NCI-H146 treated with DMSO at 0.1 percent for 48 hours (cell line): ENCODE measurements around the gene TNFAIP2.
"Not testable (repeated sequence)": the region's sequence is repeated elsewhere in the genome, so short reads cannot be mapped to it uniquely, and the experiment has no call there.

ENCODE experiments used
- DNase-seq: peaks from one replicate; lab custom pipeline; 2025; ENCODE audit not compliant: unreplicated experiment; lab: John Stamatoyannopoulos, UW

TNFAIP2 gene

DNA sequence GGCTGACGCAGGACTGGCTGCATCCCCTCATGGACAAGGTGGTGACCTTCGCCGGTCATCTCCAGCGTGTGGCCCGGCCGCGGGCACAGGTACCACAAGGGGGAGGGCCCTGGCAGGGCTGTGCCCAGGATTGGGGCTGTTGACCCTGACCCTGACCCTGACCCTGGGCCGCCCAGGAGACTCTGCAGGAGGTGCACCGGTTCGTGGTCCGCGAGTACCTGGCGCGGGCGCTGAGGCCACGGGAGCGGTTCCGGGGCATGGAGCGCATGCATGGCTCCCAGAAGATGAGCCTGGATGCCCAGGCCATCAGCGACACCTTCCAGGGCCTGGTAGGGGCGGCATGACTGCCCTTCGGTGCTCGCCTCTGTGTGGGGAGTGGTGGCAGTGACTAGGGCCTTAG, 15.8 kb upstream of the TNFAIP2 start:
- no peak for DNase-seq

DNA sequence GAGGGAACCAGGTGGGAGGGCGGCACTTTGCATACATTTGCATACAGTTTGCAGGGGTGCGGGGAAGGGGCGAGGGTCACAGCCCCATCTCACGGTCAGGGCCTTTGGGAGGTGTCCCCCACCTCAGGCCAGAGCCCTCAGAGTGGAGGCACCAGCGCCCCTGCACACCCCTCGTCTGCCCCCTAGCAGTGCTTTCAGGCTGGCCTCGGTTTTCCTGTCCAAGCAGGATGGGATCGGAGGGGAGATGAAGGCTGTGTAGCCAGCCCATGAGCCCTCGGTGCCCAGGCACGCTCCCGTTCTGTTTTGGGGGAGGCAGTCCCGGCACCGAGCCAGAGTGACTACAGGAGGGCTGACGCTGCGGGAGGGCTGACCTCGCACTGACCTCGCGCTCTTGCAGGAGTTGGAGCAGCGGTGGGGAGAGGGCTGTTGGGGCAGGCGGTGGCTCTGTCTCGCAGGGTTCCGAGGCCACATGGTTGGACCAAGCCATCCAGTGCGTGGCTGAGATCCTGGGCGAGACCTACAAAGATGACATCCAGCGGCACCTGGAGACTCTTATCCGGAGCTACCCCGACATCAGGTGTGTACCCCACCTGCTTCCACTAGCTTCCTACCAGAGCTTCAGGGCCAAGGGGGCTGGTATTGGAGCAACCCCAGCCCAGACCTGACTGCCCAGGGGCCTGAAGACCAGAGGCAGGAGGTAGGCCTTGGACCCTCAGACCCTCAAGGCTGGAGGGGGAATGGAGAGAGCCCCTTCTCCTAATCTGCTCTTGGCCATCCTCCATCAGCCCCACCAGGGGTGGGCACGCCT, 15.1 kb upstream of the TNFAIP2 start:
- no peak for DNase-seq

DNA sequence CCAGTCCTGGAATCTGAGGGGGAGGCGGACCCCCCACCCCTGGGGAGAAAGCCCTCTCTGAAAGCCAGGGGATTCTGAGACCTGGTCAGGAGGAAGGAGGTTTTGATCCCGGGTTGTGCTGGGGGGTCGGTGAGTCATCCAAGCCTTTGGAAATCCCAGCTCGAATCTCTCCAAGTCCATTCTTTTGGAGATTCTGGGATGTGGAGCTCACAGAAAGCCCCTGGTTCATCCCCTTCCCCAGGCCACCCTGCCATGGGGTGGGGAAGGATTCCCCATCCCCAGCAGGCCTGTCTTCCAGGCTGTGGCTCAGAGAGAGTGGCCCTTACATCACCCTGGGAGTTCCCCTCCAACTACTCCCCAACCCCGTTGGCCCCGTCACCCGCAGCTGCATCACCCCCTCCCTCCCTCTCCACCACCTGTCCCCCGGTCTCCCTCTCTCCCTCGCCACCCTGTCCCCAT, 14.5 kb upstream of the TNFAIP2 start:
- DNase-seq: no peak

DNA sequence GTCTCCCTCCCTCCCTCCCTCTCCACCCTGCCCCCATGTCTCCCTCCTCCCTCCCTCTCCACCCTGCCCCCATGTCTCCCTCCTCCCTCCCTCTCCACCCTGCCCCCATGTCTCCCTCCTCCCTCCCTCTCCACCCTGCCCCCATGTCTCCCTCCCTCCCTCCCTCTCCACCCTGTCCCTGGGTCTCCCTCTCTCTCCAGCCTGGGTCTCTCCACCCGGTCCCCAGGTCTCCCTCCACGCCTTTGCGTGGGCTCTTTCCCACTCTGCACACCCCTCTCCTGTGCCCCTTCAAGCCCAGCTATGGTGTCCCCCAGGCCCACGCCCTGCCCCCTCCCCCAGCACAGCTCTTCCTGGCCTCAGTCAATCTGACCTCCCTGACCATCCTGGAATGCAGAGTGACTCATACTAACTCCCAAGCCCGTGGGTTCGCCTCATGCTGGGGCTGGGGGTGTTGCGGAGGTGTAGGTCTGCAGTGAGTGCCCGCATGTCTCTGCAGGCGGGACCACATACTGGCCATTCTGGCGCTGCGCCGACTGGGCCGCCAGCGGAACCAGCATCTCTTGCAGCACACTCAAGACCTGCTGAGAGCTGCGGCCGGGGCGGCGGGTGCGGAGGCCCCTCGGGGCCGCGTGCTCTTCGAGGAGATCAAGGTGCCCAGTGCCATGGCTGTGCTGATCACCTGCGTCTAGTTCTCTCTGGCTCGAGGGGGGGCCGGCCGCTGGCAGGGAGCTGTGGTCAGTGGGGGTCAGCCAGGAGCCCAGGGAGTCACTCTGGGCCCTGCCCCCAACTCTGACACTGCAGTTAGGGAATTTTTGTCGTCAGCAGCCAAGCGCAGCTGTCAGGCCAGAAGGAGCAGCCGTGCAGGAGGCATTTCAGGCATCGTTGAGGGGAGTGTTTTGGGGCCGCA, 13.5 kb upstream of the TNFAIP2 start:
- DNase-seq: no peak

DNA sequence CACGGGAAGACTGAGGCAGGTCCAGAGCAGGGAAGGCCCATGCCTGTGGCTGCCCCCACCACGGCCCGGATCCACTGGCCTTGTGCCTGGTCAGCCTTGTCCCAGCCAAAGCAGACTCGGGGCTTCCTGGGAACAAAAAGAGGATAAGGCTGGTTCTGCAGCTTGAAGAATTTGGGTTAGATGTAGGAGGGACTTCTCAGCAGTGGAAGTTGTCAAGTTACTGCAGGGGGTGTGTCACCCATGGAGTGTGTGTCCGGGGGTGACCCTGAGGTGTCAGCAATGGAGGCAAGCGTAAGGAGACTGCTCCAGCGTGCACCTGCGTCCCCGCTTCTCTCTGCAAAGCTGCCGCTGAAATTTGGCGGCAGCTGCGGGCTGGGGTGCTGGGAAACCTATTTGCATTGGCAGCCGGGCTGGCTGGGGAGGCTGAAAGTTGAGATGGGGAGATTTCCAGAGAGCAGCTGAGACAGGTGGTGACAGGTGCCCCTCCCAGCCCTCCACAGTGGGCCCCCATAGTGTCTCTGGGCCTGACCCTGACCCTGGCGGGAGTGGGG, 12.5 kb upstream of the TNFAIP2 start:
- no peak for DNase-seq

DNA sequence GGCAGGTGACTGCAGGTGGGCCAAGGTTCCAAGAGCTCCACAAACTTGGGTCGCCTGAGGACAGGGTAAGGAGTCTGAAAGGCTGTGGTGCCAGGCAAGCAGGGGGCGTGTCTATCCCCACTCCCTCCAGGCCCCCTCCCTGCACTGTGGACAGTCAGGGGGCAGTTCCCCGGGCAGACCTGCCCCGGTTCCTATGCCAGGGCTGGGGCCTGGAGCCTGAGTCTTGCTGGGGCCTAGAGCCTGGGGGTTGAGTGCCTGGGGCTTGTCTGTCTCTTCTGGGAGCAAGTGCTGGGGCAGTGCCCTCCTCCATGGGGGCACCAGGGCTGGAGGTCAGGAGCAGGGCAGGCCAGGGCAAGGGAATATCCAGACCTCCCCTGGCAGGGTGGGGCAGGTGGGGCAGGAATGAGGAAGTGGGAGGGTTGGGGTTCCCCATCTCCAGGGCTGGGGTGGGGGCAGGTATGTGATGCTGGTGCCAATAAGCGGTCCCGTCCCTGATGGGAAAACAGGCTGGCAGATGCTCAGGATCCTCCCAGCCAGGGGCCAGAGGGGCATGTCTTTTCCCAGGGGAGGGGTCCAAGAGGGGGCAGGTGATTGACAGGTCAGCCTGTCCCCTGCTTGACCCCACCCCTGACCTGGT, 11.9 kb upstream of the TNFAIP2 start:
- DNase-seq: no peak

DNA sequence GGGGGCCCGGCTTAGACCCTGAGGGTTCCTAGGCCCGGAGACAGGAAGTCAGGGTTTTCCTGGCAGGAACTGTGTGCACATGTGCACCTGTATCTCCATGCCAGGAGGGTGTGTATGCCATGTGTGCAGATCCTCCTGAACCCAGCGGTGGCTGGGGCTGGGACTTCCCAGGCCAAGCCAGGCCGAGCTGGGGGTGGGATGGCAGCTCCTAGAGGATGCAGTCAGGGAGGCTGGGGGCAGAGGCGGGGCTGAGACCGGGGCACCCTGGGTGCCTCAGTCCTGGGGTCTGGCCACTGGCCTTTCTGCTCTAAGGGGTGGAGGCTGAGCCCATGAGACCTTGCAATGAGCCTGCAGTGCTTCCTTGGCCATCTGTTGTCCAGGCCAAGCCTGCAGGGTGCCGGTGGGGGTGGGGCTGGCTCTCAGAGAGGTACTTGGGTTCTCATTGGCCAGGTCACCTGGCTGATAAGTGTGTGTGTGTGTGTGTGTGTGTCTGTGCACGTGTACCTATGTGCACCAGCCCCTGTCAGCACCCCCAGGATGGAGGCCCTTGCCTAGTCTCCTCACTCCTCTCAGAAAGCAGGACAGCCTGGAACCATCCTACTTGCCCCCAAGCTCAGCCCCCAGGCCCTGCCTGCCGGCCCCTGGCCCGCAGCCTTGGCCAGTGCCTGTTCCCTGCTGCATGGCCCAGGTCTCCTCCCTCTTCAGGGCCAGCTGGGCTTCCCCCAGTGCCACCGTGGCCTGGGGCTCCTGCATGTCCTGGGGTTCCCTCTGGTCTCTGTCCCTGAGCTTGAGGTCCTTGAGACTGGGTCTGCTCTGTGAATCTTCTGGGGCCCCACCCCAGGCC, 10.6 kb upstream of the TNFAIP2 start:
- DNase-seq: no peak

DNA sequence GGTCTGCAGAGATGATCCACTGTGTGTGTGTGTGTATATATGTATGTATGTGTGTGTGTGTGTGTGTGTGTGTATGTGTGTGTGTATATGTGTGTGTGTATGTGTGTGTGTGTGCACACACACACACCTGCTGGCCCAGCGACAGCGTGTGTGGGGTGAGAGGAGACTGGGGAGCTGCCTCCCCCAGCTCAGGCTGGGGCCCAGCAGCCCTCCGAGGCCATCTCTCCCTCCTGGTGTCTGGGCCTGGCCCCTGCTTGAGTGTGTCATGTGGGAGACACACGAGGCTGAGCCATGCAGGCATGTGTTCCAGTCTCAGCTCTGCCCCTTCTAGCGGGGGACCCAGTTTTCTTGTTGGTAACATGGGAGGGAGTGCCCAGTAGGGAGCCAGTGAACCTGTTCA, 10.0 kb upstream of the TNFAIP2 start:
- no peak for DNase-seq

DNA sequence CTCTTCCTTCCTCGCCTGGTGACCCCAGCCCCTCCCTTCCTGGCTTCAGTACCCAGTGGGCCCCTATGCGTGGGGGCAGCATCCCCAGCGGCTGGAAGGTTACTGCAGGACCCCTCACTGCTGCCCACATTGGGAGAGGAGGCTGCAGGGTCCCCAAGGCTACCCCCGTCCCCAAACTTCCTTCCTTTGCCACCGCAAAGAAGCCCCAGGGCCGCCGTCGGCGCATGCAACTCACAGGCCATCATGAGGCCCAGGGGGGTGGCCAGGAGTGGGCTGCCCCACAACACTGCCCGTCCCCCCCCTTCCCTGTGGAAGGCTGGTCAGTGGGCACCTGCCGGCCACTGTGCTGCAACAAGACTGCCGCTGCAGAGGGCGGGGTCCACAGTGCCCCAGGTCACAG, 9.5 kb upstream of the TNFAIP2 start:
- DNase-seq: no peak

DNA sequence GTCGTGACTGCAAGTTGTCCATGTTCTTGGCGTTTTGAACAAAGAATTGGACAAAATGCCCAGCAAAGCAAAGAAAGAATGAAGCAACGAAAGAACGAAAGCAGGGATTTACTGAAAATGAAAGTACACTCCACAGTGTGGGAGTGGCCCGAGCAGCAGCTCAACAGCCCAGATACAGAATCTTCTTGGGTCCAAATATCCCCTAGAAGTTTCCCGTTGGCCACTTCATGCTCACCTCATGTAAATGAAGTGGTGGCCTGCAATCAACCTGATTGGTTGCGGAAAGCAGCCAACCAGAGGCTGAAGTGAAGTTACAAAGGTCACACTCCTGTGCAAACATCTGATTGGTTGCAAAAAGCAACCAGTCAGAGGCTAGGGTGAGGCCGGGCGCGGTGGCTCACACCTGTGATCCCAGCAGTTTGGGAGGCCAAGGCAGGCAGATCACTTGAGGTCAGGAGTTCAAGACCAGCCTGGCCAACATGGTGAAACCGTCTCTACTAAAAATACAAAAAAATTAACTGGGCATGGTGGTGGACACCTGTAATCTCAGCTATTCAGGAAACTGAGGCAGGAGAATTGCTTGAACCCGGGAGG, 8.1 kb upstream of the TNFAIP2 start:
- DNase-seq: not testable (repeated sequence)

DNA sequence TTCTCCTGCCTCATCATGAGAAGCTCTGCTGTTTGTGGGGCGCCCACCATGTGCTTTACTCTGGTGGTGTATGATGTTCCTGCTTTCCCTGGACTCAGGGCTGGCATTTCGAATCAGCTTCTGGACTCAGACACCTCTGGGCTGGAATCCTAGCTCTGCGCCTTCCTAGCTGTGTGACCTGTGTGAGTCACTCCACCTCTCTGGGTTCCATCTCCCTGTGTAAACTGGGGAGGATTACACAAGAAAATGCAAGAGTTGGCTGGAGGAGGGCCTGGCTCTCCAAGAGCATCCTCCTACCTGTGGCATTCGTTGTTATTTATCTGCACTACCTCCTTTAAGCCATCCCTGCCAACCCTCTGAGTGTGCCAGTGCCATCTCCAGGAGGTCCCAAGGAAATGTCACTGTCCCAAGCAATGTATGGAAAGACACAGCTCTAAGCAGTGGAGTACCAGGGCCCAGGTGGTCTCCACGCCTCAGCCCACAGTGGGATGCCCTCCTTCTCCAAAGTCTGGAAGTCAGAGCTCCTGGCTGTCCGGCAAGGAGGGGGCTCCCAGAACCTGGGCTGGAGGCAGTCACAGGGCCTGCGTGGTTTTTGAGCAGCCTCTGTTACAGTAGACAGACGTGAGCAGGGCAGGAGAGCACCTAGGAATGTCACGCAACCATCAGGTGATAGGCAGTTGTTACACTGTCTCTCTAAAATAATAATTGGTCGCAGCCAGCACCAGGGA, 7.3 kb upstream of the TNFAIP2 start:
- no peak for DNase-seq

DNA sequence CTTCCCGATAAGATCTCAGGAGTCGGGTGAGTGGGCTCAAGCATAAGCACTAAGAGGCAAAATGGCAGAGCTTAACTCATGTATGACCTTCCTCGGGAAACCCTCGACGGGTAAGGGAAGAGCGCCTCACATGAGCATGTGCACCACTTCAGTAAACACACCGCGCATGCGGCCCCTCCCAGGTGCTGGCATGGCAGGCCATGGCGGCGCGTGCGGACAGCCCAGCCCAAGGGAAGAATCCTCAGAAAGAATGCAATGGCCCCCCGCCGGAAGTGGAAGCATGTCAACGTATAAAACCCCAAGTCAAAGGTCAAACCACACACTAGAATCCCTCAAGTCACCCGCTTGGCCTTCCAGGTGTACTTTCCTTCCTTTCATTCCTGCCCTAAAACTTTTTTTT, 6.6 kb upstream of the TNFAIP2 start:
- no peak for DNase-seq

DNA sequence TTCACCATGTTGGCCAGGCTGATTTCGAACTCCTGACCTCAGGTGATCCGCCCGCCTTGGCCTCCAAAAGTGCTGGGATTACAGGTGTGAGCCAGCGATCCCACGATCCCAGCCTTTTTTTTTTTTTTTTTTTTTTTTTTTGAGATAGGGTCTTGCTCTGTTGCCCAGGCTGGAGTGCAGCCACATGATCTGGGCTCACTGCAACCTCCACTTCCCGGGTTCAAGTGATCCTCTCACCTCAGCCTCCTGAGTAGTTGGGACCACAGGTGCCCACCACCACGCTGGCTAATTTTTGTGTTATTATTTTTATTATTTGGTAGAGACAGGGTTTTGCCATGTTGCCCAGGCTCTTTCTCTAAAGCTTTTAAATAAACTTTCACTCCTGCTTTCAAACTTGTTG, 5.8 kb upstream of the TNFAIP2 start:
- not testable (repeated sequence) for DNase-seq

DNA sequence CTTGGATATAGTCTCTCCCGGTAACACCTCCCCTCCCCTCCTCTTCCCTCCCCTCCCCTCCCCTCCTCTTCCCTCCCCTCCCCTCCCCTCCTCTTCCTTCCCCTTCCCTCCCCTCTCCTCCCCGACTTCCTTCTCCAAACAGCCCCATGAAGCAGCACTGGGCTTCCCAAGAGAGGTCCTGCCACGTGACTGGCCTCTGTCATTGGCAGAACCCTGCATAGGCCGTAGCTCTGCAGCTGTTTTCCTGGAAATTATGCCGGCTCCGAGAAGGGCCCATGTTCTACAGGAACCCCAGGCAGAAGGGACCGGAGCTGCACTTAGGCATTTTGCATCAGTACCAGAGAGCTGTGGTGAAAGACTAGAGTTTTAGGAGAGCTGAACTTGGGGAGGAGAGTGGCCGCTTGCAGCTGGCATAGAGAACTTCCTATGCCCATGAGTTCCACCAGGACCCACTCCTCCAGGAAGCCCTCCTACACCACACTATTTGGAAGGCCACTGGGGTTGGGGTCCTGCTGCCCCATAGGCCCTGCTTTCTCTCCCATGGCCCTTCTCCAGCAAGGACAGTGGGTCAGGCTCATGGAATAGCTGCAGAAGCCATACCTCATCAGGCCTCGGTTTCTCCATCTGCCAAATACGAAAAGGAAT, 5.1 kb upstream of the TNFAIP2 start:
- no peak for DNase-seq

DNA sequence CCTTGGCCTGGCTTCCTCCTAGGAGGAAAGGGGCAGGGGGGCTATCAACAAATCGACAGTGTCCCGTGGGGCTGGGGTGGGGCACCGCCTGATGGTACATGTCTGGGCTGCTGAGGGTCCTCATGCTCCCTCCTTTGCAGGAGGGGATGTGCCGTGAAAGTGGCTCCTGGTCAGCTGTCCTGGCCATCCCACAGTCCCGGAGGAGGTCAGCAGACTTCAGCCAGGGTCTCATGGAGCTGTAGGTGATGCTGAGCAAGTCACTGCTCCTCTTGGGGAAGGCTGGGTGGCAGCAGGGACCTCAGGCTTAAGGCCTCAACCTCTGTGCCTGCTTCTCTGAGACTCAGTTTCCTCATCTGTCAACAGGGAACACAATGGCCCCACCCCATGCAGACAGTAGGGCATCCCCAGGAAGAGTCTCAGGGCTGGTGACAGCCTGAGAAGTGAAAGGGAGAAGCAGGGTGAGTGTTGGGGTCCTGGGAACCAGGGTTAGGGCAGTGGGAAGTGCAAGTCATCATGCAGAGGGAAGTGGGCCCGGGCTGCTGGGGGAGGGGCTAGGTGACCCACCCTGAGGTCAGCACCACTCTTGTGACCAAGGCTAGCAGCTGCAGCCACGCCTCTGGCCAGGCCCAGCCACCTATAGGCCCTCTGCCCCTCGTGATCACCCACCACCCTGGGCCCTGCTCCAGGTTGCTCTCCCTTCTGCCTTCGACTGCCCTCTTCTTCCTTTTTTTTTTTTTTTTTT, 4.4 kb upstream of the TNFAIP2 start:
- no peak for DNase-seq

DNA sequence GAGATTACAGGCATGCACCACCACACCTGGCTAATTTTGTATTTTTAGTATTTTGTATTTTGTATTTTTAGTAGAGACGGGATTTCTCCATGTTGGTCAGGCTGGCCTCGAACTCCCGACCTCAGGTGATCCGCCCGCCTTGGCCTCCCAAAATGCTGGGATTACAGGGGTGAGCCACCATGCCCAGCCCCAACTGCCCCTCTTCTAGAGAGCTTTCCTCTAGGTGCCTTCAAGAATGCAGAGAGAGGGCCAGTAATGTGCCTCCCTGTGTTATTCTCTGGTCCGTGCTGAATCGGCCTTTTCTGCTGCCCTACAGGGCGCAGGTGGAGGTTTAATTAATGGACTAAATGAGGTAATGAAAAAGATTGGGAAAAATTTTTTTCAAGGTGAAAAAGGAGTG, 3.7 kb upstream of the TNFAIP2 start:
- DNase-seq: not testable (repeated sequence)

DNA sequence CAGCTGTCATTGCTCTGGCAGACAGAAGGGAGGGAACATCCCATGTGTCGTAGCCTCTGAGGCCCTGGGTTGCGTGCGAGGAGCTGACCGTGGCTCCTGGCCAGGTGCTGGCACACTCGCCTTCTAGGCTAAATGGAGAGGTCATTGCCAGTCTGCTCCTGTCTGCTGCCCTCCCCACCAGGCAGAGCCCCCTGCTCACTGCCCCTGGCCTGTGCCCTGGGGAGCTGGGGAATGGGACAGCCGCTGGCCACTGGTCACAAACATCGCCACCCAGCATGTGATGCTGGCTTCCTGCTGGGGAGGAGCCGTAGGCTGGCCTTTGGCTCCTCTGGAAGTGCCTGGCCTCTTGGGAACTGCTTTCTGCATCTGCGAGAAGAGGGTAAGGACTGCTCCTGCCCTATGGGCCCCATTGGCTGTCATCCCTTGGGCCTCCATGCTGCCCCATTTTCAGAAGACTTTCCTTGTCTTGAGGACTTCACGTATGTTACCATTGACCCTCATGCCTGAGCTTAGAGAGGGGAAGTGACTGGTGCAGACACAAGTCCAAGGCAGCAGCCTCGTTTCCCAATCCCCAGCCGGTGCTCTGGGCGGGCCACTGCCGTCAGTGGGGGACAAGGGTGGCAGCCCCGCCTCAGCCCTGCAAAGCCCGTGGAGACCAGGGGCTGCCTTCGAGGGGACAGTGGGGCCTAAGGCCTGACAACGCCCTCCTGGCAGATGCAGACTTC, 2.0 kb upstream of the TNFAIP2 start:
- no peak for DNase-seq
